Peyer's patch (tissue), 4 donors: ENCODE results near the gene ANKLE1. TPM values are rescaled to one million over a fixed set of nuclear protein-coding genes. Genes with fewer than 3 reads are reported as not detected.

Source experiments
- DNase-seq, 3 donors: peaks; one replicate each; pipeline ENCODE4 v3.0.0-alpha.2; 2017 to 2019
- H3K27ac ChIP-seq, 4 donors: fragments of 200-600 bp; sonication (generic); one replicate each; pipeline ENCODE4 v1.5.1; 2016 to 2019
- H3K27me3 ChIP-seq, 2 donors: fragments of 200-600 bp; sonication (generic); one replicate each; pipeline ENCODE4 v1.5.1; 2019
- H3K36me3 ChIP-seq, 3 donors: fragments of 200-600 bp; sonication (generic); one replicate each; pipeline ENCODE4 v1.5.1; 2016 to 2019
- H3K4me1 ChIP-seq, 4 donors: fragments of 200-600 bp; sonication (generic); one replicate each; pipeline ENCODE4 v1.5.1; 2016 to 2019
- H3K4me3 ChIP-seq, 4 donors: fragments of 200-600 bp; sonication (generic); 1 replicate in 3 of 4; 2 replicates in 1 of 4; pipeline ENCODE4 v1.5.1; 2016 to 2019; ENCODE audit warnings: mild to moderate bottlenecking in 1 of 4
- H3K9me3 ChIP-seq, 4 donors: fragments of 200-600 bp; sonication (generic); one replicate each; pipeline ENCODE4 v1.5.1; 2016 to 2019; ENCODE audit warnings: mild to moderate bottlenecking in 1 of 4
- POLR2A ChIP-seq, 2 donors: fragments of 450-650 bp; IDR thresholded peaks; one replicate each; pipeline ENCODE4 v1.5.1; 2017; ENCODE audit warnings: antibody characterized with exemption in 2 of 2, mild to moderate bottlenecking in 2 of 2, moderate library complexity in 2 of 2
- total RNA-seq, 4 donors: library from RNA; depleted of rRNA; stranded (reverse); fragments of >200 nt; gene quantifications; one replicate each; pipeline ENCODE4 v1.1.0, GENCODE V29; 2016
- TF ChIP-seq, protein P1 (sequence below), 6 experiments: fragments of 450-650 bp in 4 of 6; fragments of 200-600 bp in 2 of 6; sonication (generic) in 1 of 6; IDR thresholded peaks; one replicate each; pipeline ENCODE4 v1.5.1; 2017 to 2019; ENCODE audit warnings: antibody characterized with exemption in 6 of 6, mild to moderate bottlenecking in 3 of 6, moderate library complexity in 1 of 6

Gene ANKLE1, protein sequence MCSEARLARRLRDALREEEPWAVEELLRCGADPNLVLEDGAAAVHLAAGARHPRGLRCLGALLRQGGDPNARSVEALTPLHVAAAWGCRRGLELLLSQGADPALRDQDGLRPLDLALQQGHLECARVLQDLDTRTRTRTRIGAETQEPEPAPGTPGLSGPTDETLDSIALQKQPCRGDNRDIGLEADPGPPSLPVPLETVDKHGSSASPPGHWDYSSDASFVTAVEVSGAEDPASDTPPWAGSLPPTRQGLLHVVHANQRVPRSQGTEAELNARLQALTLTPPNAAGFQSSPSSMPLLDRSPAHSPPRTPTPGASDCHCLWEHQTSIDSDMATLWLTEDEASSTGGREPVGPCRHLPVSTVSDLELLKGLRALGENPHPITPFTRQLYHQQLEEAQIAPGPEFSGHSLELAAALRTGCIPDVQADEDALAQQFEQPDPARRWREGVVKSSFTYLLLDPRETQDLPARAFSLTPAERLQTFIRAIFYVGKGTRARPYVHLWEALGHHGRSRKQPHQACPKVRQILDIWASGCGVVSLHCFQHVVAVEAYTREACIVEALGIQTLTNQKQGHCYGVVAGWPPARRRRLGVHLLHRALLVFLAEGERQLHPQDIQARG
- 1 to 10 TPM in 1 of 4 donors, under 1 TPM in 2, not detected in 1; 0.18 to 1.3 (median 0.95) TPM for total RNA-seq

DNA sequence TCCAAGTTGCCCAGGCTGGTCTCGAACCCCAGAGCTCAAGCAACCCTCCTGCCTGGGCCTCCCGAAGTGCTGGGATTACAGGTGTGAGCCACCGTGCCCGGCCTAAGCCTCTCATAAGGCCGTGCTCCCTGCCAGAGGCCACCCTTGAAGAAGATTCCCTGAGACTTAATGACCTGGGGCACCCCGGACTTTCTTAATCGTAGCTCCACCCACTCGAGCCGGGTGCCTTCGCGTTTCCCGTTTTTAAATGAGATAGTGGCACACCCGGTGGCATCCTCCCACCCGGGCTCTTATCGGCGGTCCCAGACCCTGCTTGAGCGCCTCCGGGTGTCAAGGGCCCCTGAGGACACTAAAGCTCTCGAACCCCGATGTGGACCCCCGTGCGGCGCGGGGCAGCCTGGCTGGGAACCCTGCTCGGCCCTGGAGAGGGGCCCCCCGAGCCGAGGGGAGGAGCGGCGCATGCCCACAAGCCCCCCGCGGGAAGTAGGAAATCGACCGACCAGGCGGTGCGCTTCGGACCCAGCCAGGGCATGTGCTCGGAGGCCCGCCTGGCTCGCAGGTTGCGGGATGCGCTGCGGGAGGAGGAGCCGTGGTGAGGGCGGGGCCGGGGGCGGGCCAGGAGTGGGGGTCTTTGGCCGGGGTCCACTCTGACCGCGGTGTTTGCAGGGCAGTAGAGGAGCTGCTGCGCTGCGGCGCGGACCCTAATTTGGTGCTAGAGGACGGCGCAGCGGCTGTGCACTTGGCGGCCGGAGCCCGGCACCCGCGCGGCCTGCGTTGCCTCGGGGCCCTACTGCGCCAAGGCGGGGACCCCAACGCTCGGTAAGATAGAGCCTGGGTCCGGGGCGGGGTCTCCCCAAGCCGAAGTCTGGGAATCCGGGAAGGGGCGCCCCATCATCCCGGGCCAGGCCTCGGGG, at the start of gene ANKLE1:
TSS of gene ANKLE1 (plus strand) at position 511 of the 914 bp plus-strand sequence. CDS start at position 531, 20 bp downstream.
- Histone ChIP-seq H3K4me3 (peak within 1 kb of the TSS; percentile 43 to 56 (median 52)), H3K27me3 (peaks cover 0 to 9% of the 10 kb centered on the region in 2 donors), H3K4me1 (peaks cover 7 to 19% (median 13%) of the 10 kb centered on the region in 4 donors), H3K36me3 (peaks cover 0 to 24% (median 0%) of the 10 kb centered on the region in 3 donors), H3K27ac (peak within 1 kb of the TSS in 1 of 4 donors; percentile 47), H3K9me3 (no peaks in the 10 kb centered on the region)
- TF ChIP-seq, protein P1, sequence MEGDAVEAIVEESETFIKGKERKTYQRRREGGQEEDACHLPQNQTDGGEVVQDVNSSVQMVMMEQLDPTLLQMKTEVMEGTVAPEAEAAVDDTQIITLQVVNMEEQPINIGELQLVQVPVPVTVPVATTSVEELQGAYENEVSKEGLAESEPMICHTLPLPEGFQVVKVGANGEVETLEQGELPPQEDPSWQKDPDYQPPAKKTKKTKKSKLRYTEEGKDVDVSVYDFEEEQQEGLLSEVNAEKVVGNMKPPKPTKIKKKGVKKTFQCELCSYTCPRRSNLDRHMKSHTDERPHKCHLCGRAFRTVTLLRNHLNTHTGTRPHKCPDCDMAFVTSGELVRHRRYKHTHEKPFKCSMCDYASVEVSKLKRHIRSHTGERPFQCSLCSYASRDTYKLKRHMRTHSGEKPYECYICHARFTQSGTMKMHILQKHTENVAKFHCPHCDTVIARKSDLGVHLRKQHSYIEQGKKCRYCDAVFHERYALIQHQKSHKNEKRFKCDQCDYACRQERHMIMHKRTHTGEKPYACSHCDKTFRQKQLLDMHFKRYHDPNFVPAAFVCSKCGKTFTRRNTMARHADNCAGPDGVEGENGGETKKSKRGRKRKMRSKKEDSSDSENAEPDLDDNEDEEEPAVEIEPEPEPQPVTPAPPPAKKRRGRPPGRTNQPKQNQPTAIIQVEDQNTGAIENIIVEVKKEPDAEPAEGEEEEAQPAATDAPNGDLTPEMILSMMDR (IDR thresholded peaks at IDR 0.05), result no peak
- TF ChIP-seq POLR2A (IDR thresholded peaks at IDR 0.05), result no peak
- peak in 2 of 3 donors; percentile 54 to 62 for DNase-seq

DNA sequence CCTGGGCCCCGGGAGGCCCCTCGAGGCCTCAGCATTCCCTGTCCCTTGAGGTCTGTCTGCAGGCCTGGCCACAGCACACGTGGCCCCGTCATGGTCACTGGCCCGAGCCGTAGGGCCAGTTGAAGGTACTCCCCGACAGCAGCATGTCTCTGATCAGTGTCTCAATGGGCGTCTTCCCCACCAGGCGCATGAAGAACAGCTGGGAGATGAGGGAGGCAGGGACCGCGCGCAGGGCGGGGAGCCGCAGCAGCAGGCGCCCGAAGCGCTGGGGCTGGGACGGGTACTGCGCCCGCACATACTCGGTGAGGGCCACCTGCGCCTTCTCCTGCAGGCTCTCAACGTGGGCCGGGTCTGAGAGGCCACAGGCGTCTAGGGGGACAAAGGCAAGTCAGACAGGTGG, 49.4 kb upstream of the ANKLE1 start:
- no peak for TF ChIP-seq POLR2A (IDR thresholded peaks at IDR 0.05)
- TF ChIP-seq, protein P1 (IDR thresholded peaks at IDR 0.05), result no peak
- Histone ChIP-seq H3K4me3 (no peak overlapping the region), H3K9me3 (no peaks in the 10 kb centered on the region), H3K27ac (no peak overlapping the region), H3K27me3 (no peaks in the 10 kb centered on the region), H3K36me3 (peaks cover 0 to 40% (median 0%) of the 10 kb centered on the region in 3 donors), H3K4me1 (peaks cover 3 to 32% (median 12%) of the 10 kb centered on the region in 4 donors)
- no peak for DNase-seq

DNA sequence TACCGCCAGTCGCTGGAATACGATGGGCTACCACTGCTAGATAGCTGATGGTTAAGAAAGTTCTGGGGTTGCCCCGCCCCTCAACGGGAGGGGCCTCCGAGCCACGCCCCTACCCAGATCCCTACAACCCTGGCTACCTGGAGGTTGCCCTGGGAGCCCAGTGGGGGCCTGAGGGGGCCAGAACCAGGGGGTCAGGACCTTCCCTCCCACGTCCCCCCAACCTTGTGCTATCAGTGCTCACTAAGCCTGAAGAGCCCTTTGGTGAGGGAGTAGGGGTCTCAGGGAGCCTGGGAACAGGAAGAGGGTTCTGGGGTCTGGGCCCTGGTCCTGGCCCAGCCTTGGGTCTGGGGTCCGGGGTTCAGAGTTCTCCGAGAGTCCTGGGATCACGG, 46.8 kb upstream of the ANKLE1 start:
- Histone ChIP-seq H3K9me3 (no peaks in the 10 kb centered on the region), H3K27ac (peak overlapping the region; percentile 47 to 80 (median 73)), H3K4me3 (peak overlapping the region; percentile 46 to 66 (median 61)), H3K36me3 (peaks cover 0 to 47% (median 0%) of the 10 kb centered on the region in 3 donors), H3K27me3 (no peaks in the 10 kb centered on the region), H3K4me1 (peaks cover 3 to 46% (median 12%) of the 10 kb centered on the region in 4 donors)
- peak in 1 of 2 donors; percentile 3 for TF ChIP-seq POLR2A (IDR thresholded peaks at IDR 0.05)
- TF ChIP-seq, protein P1 (IDR thresholded peaks at IDR 0.05), result no peak
- DNase-seq, result peak; percentile 67 to 87 (median 76)

DNA sequence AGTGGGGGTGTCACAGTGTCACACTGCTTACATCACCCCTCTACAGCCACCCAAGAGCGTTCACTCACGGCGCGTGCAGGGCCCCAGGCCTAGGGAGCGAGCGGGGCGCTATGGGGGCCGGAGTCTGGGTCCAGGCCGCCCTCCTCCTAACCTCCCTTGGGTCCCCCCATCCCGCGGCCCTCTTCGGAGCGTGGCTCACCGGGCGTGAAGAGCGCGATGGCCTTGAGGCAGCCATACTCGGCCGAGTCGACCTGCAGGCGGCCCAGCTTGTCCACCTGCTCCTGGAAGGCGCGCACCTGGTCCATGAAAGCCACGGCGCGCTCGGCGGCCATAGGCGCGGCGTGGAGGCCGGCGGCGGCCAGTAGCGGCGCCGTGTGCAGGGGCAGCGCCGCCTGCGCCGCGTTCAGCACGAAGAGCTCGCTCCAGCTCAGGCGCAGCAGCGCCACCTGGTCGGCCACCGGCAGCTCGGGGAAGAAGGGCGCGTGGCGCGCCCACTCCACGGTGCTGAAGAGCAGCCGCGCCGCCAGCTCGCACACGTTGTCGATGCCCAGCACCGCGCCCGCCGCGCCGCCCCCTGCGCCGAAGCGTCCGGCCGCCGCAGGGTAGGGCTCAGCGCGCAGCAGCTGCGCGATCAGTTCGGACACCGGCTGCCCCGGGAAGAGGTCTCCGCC, 46.3 kb upstream of the ANKLE1 start:
- Histone ChIP-seq H3K9me3 (no peaks in the 10 kb centered on the region), H3K4me1 (peaks cover 3 to 51% (median 12%) of the 10 kb centered on the region in 4 donors), H3K36me3 (peaks cover 0 to 47% (median 0%) of the 10 kb centered on the region in 3 donors), H3K27me3 (no peaks in the 10 kb centered on the region), H3K27ac (peak overlapping the region; percentile 47 to 80 (median 73)), H3K4me3 (peak overlapping the region; percentile 46 to 66 (median 61))
- TF ChIP-seq POLR2A (IDR thresholded peaks at IDR 0.05), result no peak
- TF ChIP-seq, protein P1 (IDR thresholded peaks at IDR 0.05), result peak; percentile 20 to 64 (median 52)
- DNase-seq, result peak; percentile 76 to 91 (median 86)
